ENCODE results near the gene LPP. TPM values are rescaled to one million over a fixed set of nuclear protein-coding genes. Genes with fewer than 3 reads are reported as not detected.

Gene LPP
- total RNA-seq, 4 donors from 2014 or later: 183 to 293 (median 242) TPM

- 72 to 76% methylated on average over 8 of the region's 8 CpGs for WGBS, 2 donors
- Histone ChIP-seq H3K4me3 (no peak overlapping the region), H3K36me3 (no peaks in the 10 kb centered on the region), H3K27ac (no peak overlapping the region), H3K9me3 (no peaks in the 10 kb centered on the region), H3K27me3 (no peaks in the 10 kb centered on the region), H3K4me1 (peaks cover 0 to 9% (median 6%) of the 10 kb centered on the region in 4 donors)
- no peak for DNase-seq (ENCODE audit: low spot score in 2 of 2)
- TF ChIP-seq EP300 (IDR thresholded peaks at IDR 0.05) (no peak), POLR2A (IDR thresholded peaks at IDR 0.05) (no peak)
- TF ChIP-seq, protein P1, sequence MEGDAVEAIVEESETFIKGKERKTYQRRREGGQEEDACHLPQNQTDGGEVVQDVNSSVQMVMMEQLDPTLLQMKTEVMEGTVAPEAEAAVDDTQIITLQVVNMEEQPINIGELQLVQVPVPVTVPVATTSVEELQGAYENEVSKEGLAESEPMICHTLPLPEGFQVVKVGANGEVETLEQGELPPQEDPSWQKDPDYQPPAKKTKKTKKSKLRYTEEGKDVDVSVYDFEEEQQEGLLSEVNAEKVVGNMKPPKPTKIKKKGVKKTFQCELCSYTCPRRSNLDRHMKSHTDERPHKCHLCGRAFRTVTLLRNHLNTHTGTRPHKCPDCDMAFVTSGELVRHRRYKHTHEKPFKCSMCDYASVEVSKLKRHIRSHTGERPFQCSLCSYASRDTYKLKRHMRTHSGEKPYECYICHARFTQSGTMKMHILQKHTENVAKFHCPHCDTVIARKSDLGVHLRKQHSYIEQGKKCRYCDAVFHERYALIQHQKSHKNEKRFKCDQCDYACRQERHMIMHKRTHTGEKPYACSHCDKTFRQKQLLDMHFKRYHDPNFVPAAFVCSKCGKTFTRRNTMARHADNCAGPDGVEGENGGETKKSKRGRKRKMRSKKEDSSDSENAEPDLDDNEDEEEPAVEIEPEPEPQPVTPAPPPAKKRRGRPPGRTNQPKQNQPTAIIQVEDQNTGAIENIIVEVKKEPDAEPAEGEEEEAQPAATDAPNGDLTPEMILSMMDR (IDR thresholded peaks at IDR 0.05): no peak
These were observed 757.3 kb downstream of the LPP start for GRCh38 chr3:188911026-188911850.

DNA sequence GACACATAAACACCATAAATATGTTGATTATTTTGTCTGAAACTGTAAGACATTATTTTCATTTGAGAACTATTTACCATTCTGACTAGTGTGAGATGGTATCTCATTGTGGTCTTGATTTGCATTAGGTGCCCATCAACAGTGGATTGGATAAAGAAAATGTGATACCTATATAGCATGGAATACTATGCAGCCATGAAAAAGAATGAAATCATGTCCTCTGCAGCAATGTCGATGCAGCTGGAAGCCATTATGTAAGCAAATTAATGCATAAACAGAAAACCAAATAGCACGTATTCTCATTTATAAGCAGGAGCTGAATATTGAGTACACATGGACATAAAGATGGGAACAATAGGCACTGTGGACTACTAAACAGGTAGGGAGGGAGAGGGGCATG lies 759.1 kb downstream of the LPP start:
- no peak overlapping the region for H3K4me3 ChIP-seq
- H3K27ac ChIP-seq: no peak overlapping the region
- DNase-seq (ENCODE audit: low spot score in 2 of 2): no peak
- WGBS, 2 donors: 91 to 98% methylated on average over 2 of the region's 2 CpGs
- H3K4me1 ChIP-seq: peaks cover 0 to 15% (median 10%) of the 10 kb centered on the region in 4 donors
- no peaks in the 10 kb centered on the region for H3K27me3 ChIP-seq
- no peaks in the 10 kb centered on the region for H3K36me3 ChIP-seq
- TF ChIP-seq EP300 (IDR thresholded peaks at IDR 0.05): no peak
- no peak for TF ChIP-seq POLR2A (IDR thresholded peaks at IDR 0.05)
- TF ChIP-seq, protein P1 (IDR thresholded peaks at IDR 0.05): no peak
- H3K9me3 ChIP-seq: no peaks in the 10 kb centered on the region

DNA sequence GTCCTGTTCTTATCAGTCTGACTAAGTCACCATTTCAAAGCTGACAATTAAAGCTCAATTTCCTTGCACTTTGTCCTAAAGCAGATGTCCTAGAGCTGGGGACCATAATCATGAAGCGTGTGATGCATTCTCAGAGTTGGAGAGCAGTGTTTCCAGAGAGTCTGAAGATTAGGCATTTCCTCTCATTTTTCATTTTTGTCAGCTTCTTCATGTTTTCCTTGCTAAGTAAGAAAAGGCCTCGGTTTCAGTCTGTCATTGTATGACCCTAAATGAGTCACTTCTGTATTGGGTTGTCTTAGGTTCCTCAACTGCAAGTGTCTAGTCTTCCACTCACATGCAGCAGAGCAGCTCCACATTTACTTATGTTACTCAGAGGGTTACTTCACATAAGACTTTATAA lies 760.6 kb downstream of the LPP start:
- TF ChIP-seq EP300 (IDR thresholded peaks at IDR 0.05): no peak
- WGBS, 2 donors: 52 to 55% methylated on average over 2 of the region's 2 CpGs
- Histone ChIP-seq H3K36me3 (no peaks in the 10 kb centered on the region), H3K9me3 (no peaks in the 10 kb centered on the region), H3K4me1 (peaks cover 0 to 15% (median 10%) of the 10 kb centered on the region in 4 donors), H3K4me3 (no peak overlapping the region), H3K27ac (peak overlapping the region in 1 of 4 donors; percentile 20), H3K27me3 (no peaks in the 10 kb centered on the region)
- no peak for DNase-seq (ENCODE audit: low spot score in 2 of 2)

- Histone ChIP-seq H3K4me3 (no peak overlapping the region), H3K9me3 (no peaks in the 10 kb centered on the region), H3K27me3 (no peaks in the 10 kb centered on the region), H3K4me1 (peaks cover 0 to 15% (median 10%) of the 10 kb centered on the region in 4 donors), H3K36me3 (no peaks in the 10 kb centered on the region), H3K27ac (peak overlapping the region in 1 of 4 donors; percentile 20)
- WGBS, 2 donors: 42 to 56% methylated on average over 1 of the region's 1 CpG
- TF ChIP-seq POLR2A (IDR thresholded peaks at IDR 0.05) (no peak), EP300 (IDR thresholded peaks at IDR 0.05) (no peak)
- TF ChIP-seq, protein P1 (IDR thresholded peaks at IDR 0.05): no peak
- no peak for DNase-seq (ENCODE audit: low spot score in 2 of 2)
These were observed 761.2 kb downstream of the LPP start for GRCh38 chr3:188915127-188915526.

DNA sequence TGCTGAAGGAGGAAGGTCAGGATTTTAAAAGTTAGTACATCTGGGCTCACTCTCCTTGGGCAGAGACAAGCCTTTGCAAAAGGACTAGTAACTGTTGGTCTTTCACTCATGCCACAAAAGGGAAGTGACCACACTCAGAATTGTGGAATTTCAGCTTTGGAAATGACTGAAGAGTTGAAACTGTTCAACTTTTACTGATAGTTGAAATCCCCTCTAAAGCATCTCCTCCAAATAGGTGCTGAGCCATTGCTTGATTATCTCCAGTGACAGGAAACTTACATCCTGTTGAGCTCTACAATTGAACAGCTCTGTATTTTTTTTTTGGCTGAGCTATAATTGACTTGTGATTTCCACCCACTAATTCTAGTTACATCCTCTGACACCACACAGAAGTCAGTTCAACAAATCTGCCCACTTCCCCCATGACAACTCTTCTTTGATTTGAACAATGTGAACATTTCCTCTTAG lies 763.0 kb downstream of the LPP start:
- Histone ChIP-seq H3K27me3 (no peaks in the 10 kb centered on the region), H3K9me3 (no peaks in the 10 kb centered on the region), H3K36me3 (no peaks in the 10 kb centered on the region), H3K4me3 (no peak overlapping the region), H3K4me1 (peaks cover 0 to 12% (median 8%) of the 10 kb centered on the region in 4 donors), H3K27ac (no peak overlapping the region)
- TF ChIP-seq POLR2A (IDR thresholded peaks at IDR 0.05): no peak
- no peak for TF ChIP-seq EP300 (IDR thresholded peaks at IDR 0.05)
- TF ChIP-seq, protein P1 (IDR thresholded peaks at IDR 0.05): no peak
- no peak for DNase-seq (ENCODE audit: low spot score in 2 of 2)

Measured in tibial nerve (tissue), 4 donors.